ENCODE results near the gene ACTL7A. TPM values are rescaled to one million over a fixed set of nuclear protein-coding genes. Genes with fewer than 3 reads are reported as not detected.
A peak's percentile ranks its signal among the peaks of the same experiment; 100 is the strongest.
"Not testable (repeated sequence)": the region's sequence is repeated elsewhere in the genome, so short reads cannot be mapped to it uniquely, and the experiment has no call there.

ACTL7A gene
- polyA plus RNA-seq, 3 donors from 2014 or later = not detected

DNA sequence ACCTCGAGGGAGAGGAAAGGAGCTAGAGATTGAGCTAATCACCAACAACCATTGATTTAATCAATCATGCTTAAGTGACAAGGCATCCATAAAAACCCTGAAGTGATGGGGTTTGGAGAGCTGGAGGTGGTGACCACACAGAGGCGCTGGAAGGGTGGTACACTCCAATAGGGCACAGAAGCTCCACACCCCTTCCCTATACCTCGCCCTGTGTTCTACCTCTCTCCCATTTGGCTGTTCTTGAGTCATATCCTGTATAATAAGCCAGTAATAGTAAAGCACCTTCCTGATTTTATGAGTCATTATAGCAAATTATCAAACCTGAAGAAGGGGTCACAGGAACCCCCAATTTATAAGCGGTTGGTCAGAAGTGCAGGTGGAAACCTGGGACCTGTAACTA is 24.5 kb upstream of the ACTL7A start:
- Mint-ChIP-seq H3K36me3 (no peaks in the 10 kb centered on the region), H3K27me3 (ENCODE audit: low read depth in 3 of 3) (no peaks in the 10 kb centered on the region), H3K4me1 (peaks cover 5 to 12% of the 10 kb centered on the region in 2 donors), H3K27ac (no peak overlapping the region), H3K9me3 (no peaks in the 10 kb centered on the region), H3K4me3 (no peak overlapping the region)
- no peak for DNase-seq

DNA sequence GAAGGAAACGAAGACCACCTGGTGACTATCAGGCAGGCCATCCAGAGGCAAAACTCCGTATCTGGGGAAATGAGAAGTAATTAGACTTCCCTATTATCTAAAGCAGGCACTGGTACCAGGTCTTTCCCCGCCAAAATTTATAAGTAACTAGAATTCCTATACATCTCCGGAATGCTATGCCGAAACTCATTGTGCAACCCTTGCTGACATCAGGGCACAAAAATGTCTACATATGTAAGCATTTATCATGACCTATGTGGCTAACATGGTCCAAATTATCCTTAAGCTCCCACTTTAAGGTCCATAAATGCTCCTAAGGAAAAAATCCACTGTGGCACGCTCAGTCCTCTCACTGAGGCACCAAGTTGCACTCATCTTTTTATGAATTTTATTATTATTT is 24.0 kb upstream of the ACTL7A start:
- Mint-ChIP-seq H3K27ac (no peak overlapping the region), H3K4me1 (peaks cover 9 to 17% of the 10 kb centered on the region in 2 donors), H3K36me3 (no peaks in the 10 kb centered on the region), H3K4me3 (no peak overlapping the region), H3K9me3 (no peaks in the 10 kb centered on the region), H3K27me3 (ENCODE audit: low read depth in 3 of 3) (peaks cover 0 to 2% (median 0%) of the 10 kb centered on the region in 3 donors)
- DNase-seq = no peak

DNA sequence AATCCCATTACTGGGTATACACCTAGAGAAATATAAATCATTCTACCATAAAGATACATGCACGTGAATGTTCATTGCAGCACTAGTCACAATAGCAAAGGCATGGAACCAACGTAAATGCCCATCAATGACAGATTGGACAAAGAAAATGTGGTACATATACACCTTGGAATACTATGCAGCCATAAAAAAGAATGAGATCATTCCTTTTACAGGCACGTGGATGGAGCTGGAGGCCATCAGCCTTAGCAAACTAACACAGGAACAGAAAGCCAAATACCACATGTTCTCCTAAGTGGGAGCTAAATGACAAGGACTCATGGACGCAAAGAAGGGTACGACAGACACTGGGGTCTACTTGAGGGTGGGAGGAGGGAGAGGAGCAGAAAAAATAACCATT is 22.5 kb upstream of the ACTL7A start:
- peaks cover 11 to 19% of the 10 kb centered on the region in 2 donors for H3K4me1 Mint-ChIP-seq
- not testable (repeated sequence) for H3K9me3 Mint-ChIP-seq; H3K27me3 Mint-ChIP-seq (ENCODE audit: low read depth in 3 of 3); H3K4me3 Mint-ChIP-seq; H3K27ac Mint-ChIP-seq; DNase-seq; H3K36me3 Mint-ChIP-seq

DNA sequence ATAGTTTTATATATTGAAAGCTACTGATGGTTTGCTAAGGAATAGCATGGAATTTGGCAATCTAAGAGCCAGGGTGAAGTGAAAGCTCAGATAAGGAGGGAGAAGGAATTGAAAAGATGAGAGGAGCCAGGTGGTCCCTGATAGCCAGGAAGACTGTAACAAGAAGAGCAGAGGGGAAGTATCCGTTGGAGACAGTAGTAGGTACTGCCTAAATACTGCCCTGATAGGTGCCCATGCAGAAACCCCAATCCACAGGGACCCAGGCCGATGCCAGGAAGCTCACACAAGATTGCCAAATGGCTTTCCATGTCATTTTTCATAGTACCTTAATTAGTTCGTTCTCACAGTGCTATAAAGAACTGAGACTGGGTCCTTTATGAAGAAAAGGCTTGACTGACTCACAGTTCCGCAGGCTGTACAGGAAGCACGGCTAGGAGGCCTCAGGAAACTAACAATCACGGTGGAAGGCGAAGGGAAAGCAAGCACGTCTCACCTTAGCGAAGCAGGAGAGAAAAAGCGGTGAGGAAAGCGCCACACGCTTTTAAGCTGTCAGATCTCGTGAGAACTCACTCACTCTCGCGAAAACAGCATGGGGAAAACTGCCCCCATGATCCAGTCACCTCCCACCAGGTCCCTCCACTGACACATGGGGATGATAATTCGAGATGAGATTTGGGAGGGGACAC is 19.3 kb upstream of the ACTL7A start:
- H3K27me3 Mint-ChIP-seq (ENCODE audit: low read depth in 3 of 3) = peaks cover 0 to 7% (median 2%) of the 10 kb centered on the region in 3 donors
- H3K27ac Mint-ChIP-seq = no peak overlapping the region
- peaks cover 6 to 11% of the 10 kb centered on the region in 2 donors for H3K4me1 Mint-ChIP-seq
- no peak for DNase-seq
- no peaks in the 10 kb centered on the region for H3K36me3 Mint-ChIP-seq
- peak overlapping the region; percentile 46 to 71 (median 69) for H3K4me3 Mint-ChIP-seq
- no peaks in the 10 kb centered on the region for H3K9me3 Mint-ChIP-seq

DNA sequence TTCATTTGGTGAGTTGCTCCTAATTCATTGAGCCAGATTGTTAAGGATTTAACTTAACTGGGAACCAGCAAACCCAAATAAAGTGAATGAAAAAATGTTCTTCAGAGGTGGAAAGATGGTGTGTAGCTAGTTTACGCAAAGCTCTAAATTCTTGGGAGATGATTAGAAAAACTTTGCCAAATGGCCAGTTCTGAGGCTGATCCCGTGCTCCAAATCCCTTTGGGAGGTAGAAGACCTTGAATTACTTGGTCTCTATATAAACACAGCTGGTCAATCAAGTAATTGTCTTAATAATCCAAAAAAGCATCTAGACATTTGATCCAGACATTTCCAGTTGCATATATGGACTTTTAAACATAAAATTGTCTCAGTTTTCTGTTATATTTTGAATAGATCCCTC is 17.7 kb upstream of the ACTL7A start:
- DNase-seq = no peak
- H3K9me3 Mint-ChIP-seq = no peaks in the 10 kb centered on the region
- H3K27me3 Mint-ChIP-seq (ENCODE audit: low read depth in 3 of 3) = peaks cover 0 to 7% (median 2%) of the 10 kb centered on the region in 3 donors
- H3K4me3 Mint-ChIP-seq = no peak overlapping the region
- peaks cover 6 to 11% of the 10 kb centered on the region in 2 donors for H3K4me1 Mint-ChIP-seq
- H3K36me3 Mint-ChIP-seq = no peaks in the 10 kb centered on the region
- H3K27ac Mint-ChIP-seq = no peak overlapping the region

- no peak for DNase-seq
Observed at GRCh38 chr9:108844856-108845255, 17.2 kb upstream of the ACTL7A start.

GRCh38 chr9:108845507-108845906 is 16.6 kb upstream of the ACTL7A start:
- no peak overlapping the region for H3K4me3 Mint-ChIP-seq
- no peak overlapping the region for H3K27ac Mint-ChIP-seq
- no peaks in the 10 kb centered on the region for H3K9me3 Mint-ChIP-seq
- H3K27me3 Mint-ChIP-seq (ENCODE audit: low read depth in 3 of 3) = peaks cover 0 to 7% (median 2%) of the 10 kb centered on the region in 3 donors
- H3K36me3 Mint-ChIP-seq = no peaks in the 10 kb centered on the region
- H3K4me1 Mint-ChIP-seq = peaks cover 6 to 11% of the 10 kb centered on the region in 2 donors
- DNase-seq = no peak

More at GRCh38 chr9:108844856-108845255, 17.2 kb upstream of the ACTL7A start:
- Mint-ChIP-seq H3K4me1 (peaks cover 6 to 11% of the 10 kb centered on the region in 2 donors), H3K27me3 (ENCODE audit: low read depth in 3 of 3) (peaks cover 0 to 7% (median 2%) of the 10 kb centered on the region in 3 donors), H3K36me3 (no peaks in the 10 kb centered on the region), H3K4me3 (no peak overlapping the region), H3K9me3 (no peaks in the 10 kb centered on the region), H3K27ac (no peak overlapping the region)

GRCh38 chr9:108845947-108846346 is 16.1 kb upstream of the ACTL7A start:
- Mint-ChIP-seq H3K9me3 (no peaks in the 10 kb centered on the region), H3K27me3 (ENCODE audit: low read depth in 3 of 3) (peaks cover 0 to 7% (median 2%) of the 10 kb centered on the region in 3 donors)
- DNase-seq = no peak

DNA sequence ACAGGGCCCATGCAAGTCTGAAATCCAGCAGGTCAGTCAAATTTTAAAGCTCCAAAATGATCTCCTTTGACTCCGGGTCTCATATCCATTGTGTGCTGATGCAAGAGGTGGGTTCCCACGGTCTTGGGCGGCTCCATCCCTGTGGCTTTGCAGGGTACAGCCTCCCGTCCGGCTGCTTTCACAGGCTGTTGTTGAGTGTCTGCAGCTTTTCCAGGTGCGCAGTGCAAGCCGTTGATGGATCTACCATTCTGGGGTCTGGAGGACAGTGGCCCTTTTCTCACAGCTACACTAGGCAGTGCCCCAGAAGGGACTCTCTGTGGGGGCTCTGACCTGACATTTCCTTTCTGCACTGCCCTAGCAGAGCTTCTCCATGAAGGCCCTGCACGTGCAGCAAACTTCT is 13.8 kb upstream of the ACTL7A start:
- H3K9me3 Mint-ChIP-seq; H3K4me1 Mint-ChIP-seq; H3K4me3 Mint-ChIP-seq; H3K27ac Mint-ChIP-seq; DNase-seq; H3K27me3 Mint-ChIP-seq (ENCODE audit: low read depth in 3 of 3); H3K36me3 Mint-ChIP-seq: not testable (repeated sequence)

More at GRCh38 chr9:108845947-108846346, 16.1 kb upstream of the ACTL7A start:
- H3K27ac Mint-ChIP-seq = no peak overlapping the region
- H3K36me3 Mint-ChIP-seq = no peaks in the 10 kb centered on the region
- no peak overlapping the region for H3K4me3 Mint-ChIP-seq
- peaks cover 6 to 11% of the 10 kb centered on the region in 2 donors for H3K4me1 Mint-ChIP-seq

GRCh38 chr9:108850293-108850897 is 11.7 kb upstream of the ACTL7A start:
- Mint-ChIP-seq H3K27ac (no peak overlapping the region), H3K36me3 (no peaks in the 10 kb centered on the region), H3K4me1 (no peaks in the 10 kb centered on the region), H3K27me3 (ENCODE audit: low read depth in 3 of 3) (peaks cover 0 to 7% (median 3%) of the 10 kb centered on the region in 3 donors), H3K9me3 (no peaks in the 10 kb centered on the region), H3K4me3 (no peak overlapping the region)
- no peak for DNase-seq

DNA sequence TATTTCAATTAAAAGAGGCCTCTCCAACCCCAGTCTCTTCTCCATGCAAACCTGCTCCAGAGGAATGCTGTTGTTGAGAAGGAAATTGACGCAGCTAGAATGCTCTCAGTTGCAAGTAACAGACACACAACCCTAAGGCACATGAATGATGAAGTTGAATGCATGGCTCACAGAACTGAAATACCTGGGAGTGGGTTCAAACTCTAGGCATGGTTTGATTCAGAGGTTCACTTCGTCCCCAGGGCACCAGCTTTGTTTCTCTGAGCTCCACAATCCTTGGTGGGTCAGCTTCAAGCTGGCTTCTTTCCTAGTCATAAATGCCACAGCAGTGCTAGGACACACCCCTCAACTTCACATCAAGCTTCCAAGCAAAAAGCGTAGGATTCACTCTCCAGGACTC is 10.9 kb upstream of the ACTL7A start:
- H3K4me1 Mint-ChIP-seq = no peaks in the 10 kb centered on the region
- no peak overlapping the region for H3K27ac Mint-ChIP-seq
- H3K9me3 Mint-ChIP-seq = no peaks in the 10 kb centered on the region
- peaks cover 0 to 7% (median 3%) of the 10 kb centered on the region in 3 donors for H3K27me3 Mint-ChIP-seq (ENCODE audit: low read depth in 3 of 3)
- no peak for DNase-seq
- H3K4me3 Mint-ChIP-seq = no peak overlapping the region
- H3K36me3 Mint-ChIP-seq = no peaks in the 10 kb centered on the region

DNA sequence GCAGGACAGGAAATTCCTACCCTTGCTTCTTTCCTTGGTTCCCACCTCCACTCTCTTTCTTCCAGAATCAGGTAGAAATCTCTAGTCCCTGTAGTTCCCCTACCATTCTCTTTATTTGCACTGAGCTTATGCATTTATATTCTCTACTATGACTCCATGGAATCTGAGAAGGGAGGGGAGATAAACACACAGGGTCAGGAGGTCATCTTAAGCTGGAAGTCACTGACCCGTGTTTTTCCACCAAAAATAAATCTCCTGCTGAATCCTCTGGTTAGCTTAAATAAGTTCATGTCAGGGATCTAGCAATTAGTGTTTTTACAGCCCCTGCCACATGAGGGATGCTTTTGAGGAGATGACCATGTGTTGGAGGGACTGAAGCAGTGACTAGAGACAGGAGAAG is 10.0 kb upstream of the ACTL7A start:
- H3K27me3 Mint-ChIP-seq (ENCODE audit: low read depth in 3 of 3) = peaks cover 0 to 5% (median 2%) of the 10 kb centered on the region in 3 donors
- no peaks in the 10 kb centered on the region for H3K4me1 Mint-ChIP-seq
- H3K36me3 Mint-ChIP-seq = no peaks in the 10 kb centered on the region
- H3K27ac Mint-ChIP-seq = no peak overlapping the region
- DNase-seq = no peak
- H3K9me3 Mint-ChIP-seq = no peaks in the 10 kb centered on the region
- no peak overlapping the region for H3K4me3 Mint-ChIP-seq

DNA sequence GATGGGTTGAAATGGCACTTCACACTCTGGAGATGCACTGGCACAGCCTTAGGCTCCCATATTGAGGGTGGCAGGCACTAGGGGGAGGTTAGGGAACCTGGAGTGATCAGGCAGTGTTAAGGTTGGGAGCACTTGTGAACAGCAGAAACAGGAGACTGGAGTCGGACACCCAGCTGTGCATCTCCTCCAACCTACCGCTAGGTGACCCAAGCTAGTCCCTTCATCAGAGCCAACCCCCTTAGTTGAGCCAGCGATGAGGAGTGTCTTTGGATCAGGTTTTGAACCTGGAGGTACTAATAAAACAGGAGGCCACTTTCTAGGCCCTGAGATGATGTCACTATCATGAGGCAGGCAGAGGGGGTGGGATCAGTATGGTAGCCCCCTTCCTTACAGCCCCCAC is 8.0 kb upstream of the ACTL7A start:
- Mint-ChIP-seq H3K27me3 (ENCODE audit: low read depth in 3 of 3) (peaks cover 0 to 6% (median 3%) of the 10 kb centered on the region in 3 donors), H3K36me3 (no peaks in the 10 kb centered on the region), H3K4me1 (no peaks in the 10 kb centered on the region), H3K4me3 (no peak overlapping the region), H3K9me3 (no peaks in the 10 kb centered on the region), H3K27ac (no peak overlapping the region)
- DNase-seq = no peak

DNA sequence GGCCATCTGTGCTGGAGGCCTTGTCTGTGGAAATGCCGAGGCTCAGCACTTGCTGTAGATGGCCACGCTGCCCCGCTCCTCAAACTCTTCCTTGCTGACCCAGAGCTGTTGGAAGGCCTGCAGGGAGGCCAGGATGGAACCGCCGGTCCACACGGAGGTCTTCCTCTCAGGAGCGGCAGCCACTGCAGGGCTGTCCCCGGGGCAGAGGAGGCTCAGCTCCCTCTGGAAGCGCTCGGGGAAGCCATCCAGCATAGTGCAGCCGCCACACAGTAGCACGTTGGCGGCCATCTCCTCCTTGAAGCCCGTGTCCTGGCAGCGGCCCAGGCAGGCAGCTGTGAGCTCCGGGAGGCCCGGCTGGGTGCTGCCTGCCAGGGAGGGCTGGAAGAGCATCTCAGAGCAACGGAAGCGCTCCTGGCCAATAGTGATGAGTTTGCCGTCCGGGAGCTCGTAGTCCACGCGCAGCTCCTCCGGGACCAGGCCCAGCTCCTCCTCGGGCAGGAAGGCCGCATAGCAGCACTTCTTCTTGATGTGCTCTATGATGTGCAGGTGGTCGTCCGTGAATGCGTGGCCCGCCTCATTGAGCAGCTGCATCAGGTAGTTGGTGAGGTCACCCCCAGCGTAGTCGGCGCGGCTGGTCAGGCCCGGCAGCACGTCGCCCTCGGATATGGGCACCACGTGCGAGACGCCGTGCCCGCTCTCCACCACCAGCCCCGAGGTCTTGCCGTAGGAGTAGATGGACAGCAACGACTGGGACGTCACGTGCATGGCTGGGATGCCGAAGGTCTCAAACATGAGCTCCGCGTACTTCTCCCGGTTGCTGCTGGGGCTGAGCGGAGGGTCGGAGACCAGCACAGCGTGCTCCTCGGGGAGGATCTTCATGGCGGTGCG is 7.2 kb upstream of the ACTL7A start:
- no peak for DNase-seq
- H3K4me3 Mint-ChIP-seq = no peak overlapping the region
- no peaks in the 10 kb centered on the region for H3K36me3 Mint-ChIP-seq
- H3K27ac Mint-ChIP-seq = no peak overlapping the region
- no peaks in the 10 kb centered on the region for H3K9me3 Mint-ChIP-seq
- H3K4me1 Mint-ChIP-seq = no peaks in the 10 kb centered on the region
- H3K27me3 Mint-ChIP-seq (ENCODE audit: low read depth in 3 of 3) = peaks cover 0 to 6% (median 3%) of the 10 kb centered on the region in 3 donors
